Measurements from ENCODE around the gene IGFBP6. TPM values are rescaled to one million over a fixed set of nuclear protein-coding genes. Genes with fewer than 3 reads are reported as not detected.

IGFBP6 gene
- total and polyA plus RNA-seq, 9 of the 15 experiments (the other 6 are each of a cell fraction or from before 2014, with no cell fraction given) = 0.15 to 1.4 (median 0.54) TPM

GRCh38 chr12:53099071-53099882, 1.8 kb downstream of the IGFBP6 start:
- in situ Hi-C loops (cut with MboI) = no loop called here
- Histone ChIP-seq H3K27me3 (ENCODE audit: control insufficient read depth in 2 of 2, insufficient read depth in 2 of 2, low read length in 2 of 2) (no peaks in the 10 kb centered on the region; a peak in 1 of 5 replicates), H3K4me2 (ENCODE audit: insufficient read depth, low read length) (peak overlapping the region; percentile 76), H2AFZ (ENCODE audit: low read depth, low read length) (peak overlapping the region; percentile 98), H3K27ac (ENCODE audit: extremely low read depth, low read depth, low read length) (peak overlapping the region; percentile 72), H3K79me2 (ENCODE audit: control insufficient read depth, insufficient read depth, low read length) (no peaks in the 10 kb centered on the region), H3K9me1 (ENCODE audit: control insufficient read depth, insufficient read depth, low read length) (peaks cover 6% of the 10 kb centered on the region), H3K9me3 (replicated peaks; ENCODE audit: control insufficient read depth, insufficient read depth, low read depth, low read length) (no peaks in the 10 kb centered on the region), H3K36me3 (ENCODE audit: control insufficient read depth, insufficient read depth, low read length) (no peaks in the 10 kb centered on the region), H3K9ac (ENCODE audit: insufficient read depth in 1 of 2, low read depth in 2 of 2, low read length in 2 of 2) (peak overlapping the region in 1 of 2 experiments; percentile 56; a peak in 3 of 4 replicates), H4K20me1 (replicated peaks; ENCODE audit: control insufficient read depth, insufficient read depth, low read length) (no peaks in the 10 kb centered on the region), H3K4me1 (replicated peaks in 1 of 2; ENCODE audit: control insufficient read depth in 2 of 2, insufficient read depth in 2 of 2, low read length in 2 of 2) (peaks cover 39 to 45% of the 10 kb centered on the region in 2 experiments), H3K4me3 (no peak overlapping the region)
- CTCF ChIA-PET (ENCODE audit: low intra/inter-chr PET ratio) = interaction anchor here (0.7 to 2.9 kb wide), 7 partner anchors 10 to 91 kb away, joined by 3 to 49 read pairs (median 3); no protein-coding TSS in a partner anchor
- ATAC-seq (peak; percentile 88), DNase-seq (ENCODE audit: extremely low read depth in 1 of 4, low spot score in 3 of 4) (peak; percentile 94 to 96 (median 96)), FAIRE-seq (peak; percentile 97)
- intact Hi-C loops (cut with micrococcal nuclease) = loop anchor here (1.0 kb wide), 1 partner anchor 33 kb away; no protein-coding TSS in a partner anchor
- BruUV-seq (replicated peaks) = no TSS peak
- POLR2A ChIA-PET = interaction anchor here (0.5 to 1.4 kb wide), 9 partner anchors 16 to 1708 kb away, joined by 3 to 9 read pairs (median 3); partner anchors contain the start of genes AAAS, GALNT6 and SPRYD3
- WGBS (ENCODE audit: insufficient coverage, low coverage, missing lambda C conversion rate) = 17% methylated on average over 6 of the region's 6 CpGs
- TF ChIP-seq POLR2AphosphoS5 (IDR thresholded peaks at IDR 0.05; ENCODE audit: control insufficient read depth, insufficient read depth, low read depth, low read length) (0 out of 2 replicates have a peak, but pooled peaks have one; percentile 14), FOXP1 (CRISPR knock-in tag; IDR thresholded peaks at IDR 0.05) (no peak), DPF2 (IDR thresholded peaks at IDR 0.05) (peak; percentile 87), ELF2 (CRISPR knock-in tag; IDR thresholded peaks at IDR 0.05) (no peak), NFE2 (IDR thresholded peaks at IDR 0.05; ENCODE audit: low read depth) (peak; percentile 29; the same call in 1 of the 2 replicates), TAF1 (IDR thresholded peaks at IDR 0.05; ENCODE audit: control insufficient read depth, extremely low read depth, insufficient read depth, low read length, severe bottlenecking) (peak; percentile 44), ZNF239 (CRISPR knock-in tag; IDR thresholded peaks at IDR 0.05) (no peak), LCOR (CRISPR knock-in tag; IDR thresholded peaks at IDR 0.05) (0 out of 2 replicates have a peak, but pooled peaks have one; percentile 31), ASH1L (IDR thresholded peaks at IDR 0.05; ENCODE audit: borderline replicate concordance, low read depth, partially characterized antibody) (no peak), CUX1 (CRISPR knock-in tag; IDR thresholded peaks at IDR 0.05) (no peak)
- TF ChIP-seq, protein P1, sequence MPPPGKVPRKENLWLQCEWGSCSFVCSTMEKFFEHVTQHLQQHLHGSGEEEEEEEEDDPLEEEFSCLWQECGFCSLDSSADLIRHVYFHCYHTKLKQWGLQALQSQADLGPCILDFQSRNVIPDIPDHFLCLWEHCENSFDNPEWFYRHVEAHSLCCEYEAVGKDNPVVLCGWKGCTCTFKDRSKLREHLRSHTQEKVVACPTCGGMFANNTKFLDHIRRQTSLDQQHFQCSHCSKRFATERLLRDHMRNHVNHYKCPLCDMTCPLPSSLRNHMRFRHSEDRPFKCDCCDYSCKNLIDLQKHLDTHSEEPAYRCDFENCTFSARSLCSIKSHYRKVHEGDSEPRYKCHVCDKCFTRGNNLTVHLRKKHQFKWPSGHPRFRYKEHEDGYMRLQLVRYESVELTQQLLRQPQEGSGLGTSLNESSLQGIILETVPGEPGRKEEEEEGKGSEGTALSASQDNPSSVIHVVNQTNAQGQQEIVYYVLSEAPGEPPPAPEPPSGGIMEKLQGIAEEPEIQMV (tag; conservative IDR thresholded peaks at IDR 0.05; ENCODE audit: low read depth) = no peak
